ENCODE measurements around the gene ZACN.

- TF ChIP-seq CTCF (IDR thresholded peaks at IDR 0.05; ENCODE audit: insufficient read depth, low read depth, low read length) (no peak), EZH2 (IDR thresholded peaks at IDR 0.05; ENCODE audit: insufficient read depth, low read length) (no peak)
These were observed 13.8 kb downstream of the ZACN start for GRCh38 chr17:76092526-76093413.

Data from astrocyte (in vitro differentiated cells and primary cell).